Pons (tissue), 1 donor: ENCODE measurements around the gene SMIM24.

ENCODE experiments used
- DNase-seq: peaks from one replicate; pipeline ENCODE4 v3.0.0-alpha.2; 2016; ENCODE audit warnings: low spot score

The SMIM24 gene

GRCh38 chr19:3474010-3474409 lies 6.3 kb downstream of the SMIM24 start:
- no peak for DNase-seq

- DNase-seq = no peak
Measured at GRCh38 chr19:3471954-3472655, 8.2 kb downstream of the SMIM24 start.

- DNase-seq = no peak
Measured at GRCh38 chr19:3470500-3471128, 9.7 kb downstream of the SMIM24 start.

DNA sequence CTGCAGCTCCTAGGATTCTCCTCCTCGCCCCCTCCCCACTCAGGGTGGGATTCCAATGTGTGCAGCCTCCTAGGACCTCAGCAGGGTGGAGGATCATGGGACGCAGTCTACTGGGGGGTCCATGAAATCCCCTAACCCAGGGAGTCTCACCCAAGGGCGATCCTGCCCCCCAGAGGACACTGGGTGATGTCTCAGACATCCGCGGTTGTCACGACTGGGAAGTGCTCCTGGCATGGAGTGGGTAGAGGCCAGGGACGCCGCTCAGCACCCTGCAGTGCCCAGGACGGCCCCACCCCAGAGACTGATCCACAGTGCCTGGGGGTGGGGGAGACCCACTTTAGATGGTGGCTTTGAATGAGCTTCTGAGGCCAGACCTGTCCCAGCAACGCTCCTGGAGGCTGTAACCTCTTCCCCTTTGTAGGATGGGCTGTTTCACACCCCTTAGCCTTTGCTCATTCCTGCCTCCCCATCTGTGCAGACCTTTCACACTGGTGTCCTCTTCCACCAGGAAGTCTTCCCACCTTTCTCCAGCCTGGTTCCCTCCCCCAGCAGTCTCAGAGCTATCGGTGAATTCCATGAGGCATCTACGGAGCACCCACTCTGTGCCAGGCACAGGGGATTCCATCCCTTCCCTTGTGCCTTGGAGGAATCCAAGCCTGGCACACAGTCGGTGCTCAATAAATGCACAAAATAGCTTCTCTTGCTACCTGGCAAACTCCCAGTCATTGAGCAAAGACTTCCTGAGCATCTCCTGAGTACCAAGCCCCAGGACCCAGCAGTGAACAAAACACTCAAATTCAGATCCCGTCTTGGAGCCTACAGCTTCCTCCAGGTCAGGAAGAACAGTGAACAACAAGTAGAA lies 10.5 kb downstream of the SMIM24 start:
- no peak for DNase-seq

GRCh38 chr19:3468211-3468610 lies 12.1 kb downstream of the SMIM24 start:
- DNase-seq = no peak

DNA sequence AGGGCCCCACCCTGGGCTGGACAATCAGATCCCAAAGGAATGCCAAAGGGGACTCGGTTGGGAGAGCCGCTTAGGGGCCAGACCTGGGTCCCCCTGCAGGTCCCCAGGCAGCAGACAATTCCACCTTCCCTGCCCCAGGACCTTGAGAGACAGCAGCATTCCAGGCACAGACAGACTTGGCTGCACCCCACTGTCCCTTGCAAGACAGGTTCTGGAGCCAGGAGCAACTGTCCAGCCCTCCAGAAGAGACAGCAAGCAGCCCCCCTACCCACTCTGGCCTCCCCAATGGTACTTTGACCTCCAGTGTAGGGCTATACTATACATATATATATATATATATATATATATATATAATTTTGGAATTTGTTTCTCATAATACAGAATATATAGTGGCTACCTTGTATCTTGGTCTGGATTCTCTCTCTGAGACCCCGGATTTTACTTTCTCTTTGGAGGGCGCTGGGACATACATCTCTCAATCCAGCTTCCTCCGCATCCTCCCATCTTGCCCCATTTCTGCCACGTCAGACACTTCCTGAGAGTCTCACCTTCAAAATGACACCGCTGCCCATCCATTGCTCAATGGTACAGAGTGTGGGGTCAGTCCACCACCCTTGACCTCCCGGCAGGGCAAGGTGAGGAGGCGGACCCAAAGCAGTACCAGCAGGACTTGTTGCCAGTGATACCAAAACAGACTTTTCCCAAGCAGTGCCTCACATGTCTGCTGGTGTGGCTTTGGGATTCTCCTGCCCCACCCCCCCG lies 12.7 kb downstream of the SMIM24 start:
- no peak for DNase-seq

- DNase-seq = peak; percentile 38
Measured at GRCh38 chr19:3466635-3467034, 13.7 kb downstream of the SMIM24 start.

GRCh38 chr19:3465552-3465951 lies 14.8 kb downstream of the SMIM24 start:
- DNase-seq = no peak

DNA sequence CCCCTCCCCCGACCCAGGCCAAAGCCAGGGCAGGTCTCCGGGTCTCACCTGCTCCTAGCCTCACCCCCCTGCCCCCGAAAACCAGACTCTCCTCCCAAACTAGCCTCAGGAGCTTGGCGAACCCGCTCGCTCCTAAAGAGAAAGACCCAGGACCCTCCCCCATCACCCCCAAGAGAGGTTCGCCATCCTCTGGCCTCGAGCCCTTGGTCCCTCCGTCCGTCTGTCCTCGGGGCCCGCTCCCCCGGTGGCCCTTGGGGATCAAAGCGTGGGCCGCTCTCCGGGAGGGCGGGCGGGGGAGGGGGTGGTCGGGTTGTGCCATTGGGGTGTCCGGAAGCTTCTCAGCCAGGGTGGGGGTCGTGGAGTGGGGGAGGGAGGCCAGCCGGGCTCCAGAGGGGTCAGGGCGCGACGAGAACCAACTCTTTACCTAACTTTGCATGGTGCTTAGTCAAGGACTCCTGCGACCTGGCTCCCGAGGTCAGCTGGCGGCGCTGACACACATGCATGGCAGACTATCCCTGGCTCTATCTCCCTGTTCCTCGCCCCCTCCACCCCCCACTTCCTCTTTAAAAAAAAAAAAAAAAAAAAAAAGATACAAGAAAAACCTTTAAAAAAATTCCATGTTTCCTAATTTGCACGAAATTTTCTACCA lies 15.6 kb downstream of the SMIM24 start:
- DNase-seq = no peak

DNA sequence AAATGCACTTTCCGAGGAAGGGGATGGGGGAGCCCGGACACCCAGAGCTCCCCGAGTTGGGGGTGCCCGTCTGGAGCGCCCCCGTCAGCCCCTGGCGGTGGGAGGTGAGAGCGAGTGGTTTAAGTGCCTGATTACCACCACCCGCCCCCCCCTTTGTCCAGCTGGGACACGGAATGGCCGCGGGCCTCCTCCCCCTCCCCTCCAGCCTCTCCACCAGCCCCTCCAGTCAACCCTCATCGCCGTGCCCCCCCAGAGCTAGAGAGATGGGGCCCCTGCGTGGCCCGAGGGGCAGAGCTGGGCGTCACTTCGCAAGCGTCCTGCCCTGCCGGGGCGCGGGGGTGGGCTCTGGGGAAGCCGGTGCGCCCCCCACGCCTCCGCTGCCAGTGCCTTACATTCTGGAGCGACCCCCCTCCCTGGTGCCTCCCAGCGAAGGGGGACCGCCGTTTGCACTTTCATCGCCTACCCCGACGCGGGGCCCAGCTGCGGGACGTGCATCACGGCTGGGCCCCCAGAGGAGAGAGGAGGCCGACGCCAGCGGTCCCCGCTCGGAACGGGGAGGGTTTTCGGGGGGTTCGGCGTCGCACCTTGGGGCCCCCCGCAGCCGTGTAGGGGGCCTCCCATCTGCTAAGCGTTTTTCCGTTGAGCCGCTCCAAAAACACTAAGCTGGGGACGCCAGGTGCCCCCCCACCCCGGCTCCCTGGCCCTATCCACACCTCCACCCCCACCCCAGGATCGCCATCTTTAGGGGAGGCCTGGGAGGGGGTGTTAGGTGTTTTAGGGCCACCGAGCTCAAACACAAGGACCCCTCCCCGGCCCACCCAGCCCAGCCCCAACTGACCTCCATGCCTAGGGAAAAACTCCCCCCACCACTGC lies 16.4 kb downstream of the SMIM24 start:
- no peak for DNase-seq

DNA sequence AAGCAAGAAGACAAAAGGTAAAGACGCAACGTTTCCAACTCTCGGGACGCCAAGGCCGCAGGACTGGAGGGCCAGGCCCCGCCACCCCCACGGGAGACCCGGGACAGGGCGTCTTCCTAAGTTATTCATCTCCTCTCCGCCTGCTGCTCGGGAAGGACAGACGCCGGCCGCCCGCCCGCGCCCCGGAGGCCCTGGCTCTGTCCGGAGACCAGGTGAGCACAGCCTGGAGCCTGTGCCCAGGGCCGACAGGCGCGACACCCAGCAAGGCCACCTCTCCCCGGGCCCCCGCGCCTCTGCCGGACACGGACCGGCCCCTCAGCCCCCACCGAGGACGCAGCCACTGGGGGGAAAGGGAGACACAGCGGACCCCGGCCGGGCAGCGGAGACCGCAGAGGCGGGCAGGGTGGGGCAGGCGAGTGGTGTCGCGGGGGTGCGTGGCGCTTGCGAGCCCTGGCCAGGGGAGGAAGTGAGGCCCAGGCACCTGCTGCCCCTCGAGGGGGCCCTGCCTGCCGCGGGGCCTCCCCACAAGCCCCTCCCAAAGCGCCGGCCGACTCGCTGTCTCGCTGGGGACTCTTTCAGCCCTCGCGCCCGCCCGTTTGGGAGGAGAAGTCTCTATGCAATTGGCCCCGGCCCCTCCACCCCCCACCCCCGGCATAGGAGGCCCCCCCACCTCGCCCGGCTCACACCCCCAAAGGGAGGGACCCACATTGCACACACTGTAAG lies 17.2 kb downstream of the SMIM24 start:
- DNase-seq = no peak

GRCh38 chr19:3459965-3460582 lies 20.3 kb downstream of the SMIM24 start:
- DNase-seq = no peak

DNA sequence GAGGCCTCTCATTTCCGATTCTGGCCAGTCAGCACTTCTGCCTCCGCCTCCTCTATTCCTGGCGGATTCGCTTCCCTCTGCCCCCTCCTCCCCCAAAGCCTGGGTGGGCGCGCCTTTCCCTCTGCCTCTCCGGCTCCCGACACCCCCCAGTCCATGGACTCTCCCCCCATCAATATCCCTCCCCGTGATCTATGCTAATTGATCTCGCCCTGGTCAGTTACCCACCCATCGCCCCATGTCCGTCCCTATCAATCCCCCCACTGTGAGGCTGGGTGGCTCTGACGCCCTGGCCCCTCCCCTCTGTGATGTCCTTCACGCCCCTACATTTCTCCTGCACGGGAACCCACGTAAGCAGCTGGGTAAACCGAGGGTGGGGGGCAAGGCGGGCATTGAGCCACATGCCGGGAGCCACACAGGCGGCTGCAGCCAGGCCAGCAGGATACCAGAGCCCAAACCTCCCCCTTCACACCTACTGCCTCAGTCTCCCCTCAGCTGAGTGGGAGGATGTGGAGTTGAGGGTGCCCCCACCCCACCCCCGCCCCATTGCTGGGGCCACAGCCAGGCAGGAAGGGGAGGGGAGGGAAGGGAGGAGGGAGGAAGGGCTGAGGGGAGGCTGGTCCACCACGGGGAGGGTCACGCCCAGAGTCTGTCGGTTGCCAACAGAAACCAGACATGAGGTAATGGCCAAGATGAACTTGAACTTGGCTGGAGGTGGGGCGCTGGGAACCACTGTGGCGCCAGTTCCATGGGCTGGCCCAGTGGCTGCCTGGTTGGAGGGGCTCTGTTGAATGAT lies 21.0 kb downstream of the SMIM24 start:
- DNase-seq = peak; percentile 76

DNA sequence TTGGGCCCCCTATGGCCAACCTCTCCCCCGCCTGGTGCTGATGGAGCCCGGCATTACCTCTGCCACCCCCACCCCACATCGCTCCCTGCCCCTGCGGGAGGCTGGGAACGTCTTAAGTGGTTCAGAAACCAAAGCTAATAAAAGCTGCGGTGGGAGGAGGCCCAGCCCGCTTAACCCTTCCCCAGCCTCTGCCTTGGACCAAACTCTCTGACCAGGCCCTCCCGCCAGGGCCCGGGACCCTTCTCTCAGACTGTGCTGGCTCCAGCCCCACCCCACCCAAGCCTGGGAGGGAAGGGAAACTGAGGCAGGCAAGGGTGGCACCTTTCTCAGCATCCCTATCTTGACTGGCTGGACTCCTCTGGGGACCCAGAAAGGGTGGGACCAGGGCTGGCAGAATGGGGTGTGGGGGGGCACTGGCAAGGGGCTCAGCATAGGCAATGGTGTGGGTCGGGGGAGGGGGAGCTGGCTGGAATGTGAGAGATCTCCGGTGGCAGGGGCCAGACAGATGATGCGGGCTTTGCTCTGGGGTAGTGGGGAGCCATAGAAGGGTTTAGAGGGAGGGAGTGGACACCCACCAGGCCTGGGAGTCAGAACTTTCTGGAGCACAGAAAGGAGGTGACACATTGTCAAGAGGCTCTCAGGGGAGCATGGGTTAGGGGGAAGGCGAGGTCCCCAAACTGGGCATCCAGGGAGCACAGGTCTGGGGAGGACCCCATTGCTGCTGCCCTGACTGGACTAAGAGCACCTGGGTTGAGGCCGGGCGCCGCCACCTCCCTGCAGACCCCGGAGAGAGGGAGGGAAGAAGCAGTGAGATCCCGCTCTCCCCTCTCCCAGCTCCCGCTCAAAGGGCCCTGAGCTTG lies 21.9 kb downstream of the SMIM24 start:
- no peak for DNase-seq

GRCh38 chr19:3457528-3458228 lies 22.6 kb downstream of the SMIM24 start:
- no peak for DNase-seq

GRCh38 chr19:3456925-3457527 lies 23.3 kb downstream of the SMIM24 start:
- DNase-seq = no peak
